ENCODE measurements around the gene TP53BP2.
"Not testable (repeated sequence)": the region's sequence is repeated elsewhere in the genome, so short reads cannot be mapped to it uniquely, and the experiment has no call there.

TP53BP2 gene

GRCh38 chr1:223853275-223853674 lies 7.5 kb upstream of the TP53BP2 start:
- ATAC-seq: no peak
- no peak for DNase-seq

- no peak for DNase-seq
These were observed 6.6 kb upstream of the TP53BP2 start for GRCh38 chr1:223852337-223852736.

GRCh38 chr1:223849352-223850254 lies 3.9 kb upstream of the TP53BP2 start:
- ATAC-seq (no peak), DNase-seq (no peak)

More at GRCh38 chr1:223852337-223852736, 6.6 kb upstream of the TP53BP2 start:
- no peak for ATAC-seq

GRCh38 chr1:223848536-223848935 lies 2.8 kb upstream of the TP53BP2 start:
- DNase-seq: no peak
- ATAC-seq: no peak

GRCh38 chr1:223847781-223848345 lies 2.1 kb upstream of the TP53BP2 start:
- ATAC-seq: no peak
- DNase-seq: no peak

GRCh38 chr1:223845037-223845809 lies 524 bp downstream of the TP53BP2 start:
- peak; percentile 7 for ATAC-seq
- peak; percentile 60 for DNase-seq

- ATAC-seq (peak; percentile 22), DNase-seq (peak; percentile 66)
These were observed 1.0 kb downstream of the TP53BP2 start for GRCh38 chr1:223844787-223845036.

GRCh38 chr1:223843934-223844786 lies 1.6 kb downstream of the TP53BP2 start:
- peak; percentile 4 for ATAC-seq
- no peak for DNase-seq

GRCh38 chr1:223842784-223843183 lies 3.0 kb downstream of the TP53BP2 start:
- ATAC-seq (no peak), DNase-seq (no peak)

GRCh38 chr1:223841977-223842623 lies 3.6 kb downstream of the TP53BP2 start:
- not testable (repeated sequence) for ATAC-seq, DNase-seq

GRCh38 chr1:223840254-223840653 lies 5.5 kb downstream of the TP53BP2 start:
- ATAC-seq (no peak), DNase-seq (no peak)

GRCh38 chr1:223838125-223838854 lies 7.5 kb downstream of the TP53BP2 start:
- DNase-seq (no peak), ATAC-seq (no peak)

GRCh38 chr1:223837687-223838086 lies 8.1 kb downstream of the TP53BP2 start:
- ATAC-seq (no peak), DNase-seq (no peak)

GRCh38 chr1:223837206-223837605 lies 8.5 kb downstream of the TP53BP2 start:
- DNase-seq: no peak
- ATAC-seq: no peak

- ATAC-seq (no peak), DNase-seq (no peak)
These were observed 9.2 kb downstream of the TP53BP2 start for GRCh38 chr1:223836586-223836985.

- DNase-seq (no peak), ATAC-seq (peak; percentile 9)
These were observed 10.0 kb downstream of the TP53BP2 start for GRCh38 chr1:223835754-223836153.

GRCh38 chr1:223834660-223835263 lies 11.0 kb downstream of the TP53BP2 start:
- no peak for ATAC-seq
- DNase-seq: no peak

GRCh38 chr1:223833948-223834347 lies 11.8 kb downstream of the TP53BP2 start:
- DNase-seq (no peak), ATAC-seq (no peak)

GRCh38 chr1:223832637-223832943 lies 13.2 kb downstream of the TP53BP2 start:
- ATAC-seq (peak; percentile 34), DNase-seq (no peak)

- ATAC-seq: peak; percentile 67
- DNase-seq: no peak
These were observed 13.8 kb downstream of the TP53BP2 start for GRCh38 chr1:223831755-223832636.

All from stimulated activated naive CD8-positive, alpha-beta T cell treated with anti-CD3 and anti-CD28 coated beads, Interleukin-15, Interleukin-2, amounts not matched to agents 100 U/mL and 50 U/mL, for 24 hours (primary cell).